Heart right ventricle (tissue), 16 donors: ENCODE measurements around the gene SRP68. TPM values are rescaled to one million over a fixed set of nuclear protein-coding genes. Genes with fewer than 3 reads are reported as not detected.

Source experiments
- ATAC-seq, 8 donors: fragments of 200-7000 bp; cut with Tn5 transposase; one replicate each; pipeline ENCODE4 v1.9.1; 2020; ENCODE audit warnings: mild to moderate bottlenecking in 8 of 8, moderate library complexity in 8 of 8, moderate number of reproducible peaks in 1 of 8
- DNase-seq, 2 donors: peaks; one replicate each; pipeline ENCODE4 v3.0.0-alpha.2; 2020
- H3K27ac ChIP-seq, 10 donors: fragments of 200-600 bp; sonication (generic) in 2 of 10; one replicate each; pipeline versions ENCODE4 v1.5.0 to v1.8.0; 2020 to 2022; ENCODE audit warnings: mild to moderate bottlenecking in 3 of 10
- H3K27me3 ChIP-seq, 7 donors: fragments of 200-600 bp; one replicate each; pipeline ENCODE4 v1.8.0; 2021 to 2022; ENCODE audit warnings: mild to moderate bottlenecking in 2 of 7
- H3K36me3 ChIP-seq, 9 donors: fragments of 200-600 bp; sonication (generic) in 1 of 9; one replicate each; pipeline versions ENCODE4 v1.5.0 to v1.8.0; 2020 to 2022; ENCODE audit warnings: mild to moderate bottlenecking in 2 of 9
- H3K4me1 ChIP-seq, 9 donors: fragments of 200-600 bp; sonication (generic) in 1 of 9; one replicate each; pipeline versions ENCODE4 v1.5.0 to v1.8.0; 2020 to 2022; ENCODE audit warnings: mild to moderate bottlenecking in 4 of 9
- H3K4me3 ChIP-seq, 10 donors: fragments of 200-600 bp; sonication (generic) in 2 of 10; one replicate each; pipeline versions ENCODE4 v1.5.0 to v1.8.0; 2020 to 2022; ENCODE audit warnings: mild to moderate bottlenecking in 7 of 10, moderate library complexity in 2 of 10
- H3K9me3 ChIP-seq, 11 donors: fragments of 200-600 bp in 10 of 11; sonication (generic) in 2 of 11; one replicate each; pipeline versions ENCODE4 v1.5.0 to v1.8.0; 2013 to 2022; ENCODE audit warnings: mild to moderate bottlenecking in 2 of 11, control low read depth in 1 of 11, moderate library complexity in 1 of 11
- CTCF ChIP-seq, 9 donors: fragments of 200-600 bp; sonication (generic) in 2 of 9; IDR thresholded peaks; one replicate each; pipeline versions ENCODE4 v1.5.0 to v1.8.0; 2021 to 2022; ENCODE audit warnings: antibody characterized with exemption in 9 of 9, mild to moderate bottlenecking in 5 of 9, moderate library complexity in 1 of 9
- WGBS, 2 donors: extraction: QIAGEN DNeasy Blood & Tissue Kit; methylation state at CpG; one replicate each; pipeline ENCODE4 v1.1.7; 2013; ENCODE audit warnings: inconsistent platforms in 1 of 2; 5-methylcytosine and 5-hydroxymethylcytosine counted together
- intact Hi-C, 10 donors: fragments of 100-400 bp; cut with DNase I; formaldehyde crosslinking; loops; one replicate each; pipeline versions ENCODE4 v1.11.1 to v1.14.2; 2022
- polyA plus RNA-seq, 2 donors: library from polyadenylated mRNA; stranded (reverse); fragments of 200-250 nt; gene quantifications; one replicate each; pipeline ENCODE4 v1.2.3, GENCODE V29; 2013
- total RNA-seq, 10 donors: library from RNA; stranded (reverse); fragmentation: NEBNext Ultra II Directional in 3 of 10; extraction: Animal tissue kit (Norgen Biotek cat#: 25700) in 3 of 10; gene quantifications; one replicate each; pipeline versions ENCODE4 v1.2.1 to v1.2.4, GENCODE V29; 2021 to 2023
- donor health status: Arrhythmogenic right ventricular cardiomyopathy.
- donor health status: ischemic (EF 13 %, LVEDD 7.1; RV severe dilation, severe dysfunction).
- donor health status: healthy with polysubstance abuse.
- donor health status: DM: no; HTN: yes; CAD: no.
- donor health status: DM: no; HTN: no; CAD: no.
- donor health status: ischemic (EF 25% LVEDD 6.9; RV normal size, moderate dysfunction).
- donor health status: ischemic (EF 25% LVEDD 5.7; RV mildly dilated, moderate dysfunction).
- donor health status: healthy.
- donor health status: DM: yes; HTN: yes; CAD: no.
- donor health status: Ischemic cardiomyopathy.
- donor health status: ischemic (EF 35%, LVEDD 5.7; RV mildly dilated, moderate dysfunction).
- donor health status: nonischemic (EF 11% LVEDD 7.7; RV severe dilation, severe dysfunction).
- donor health status: DM: yes; HTN: yes; CAD: no.
- donor health status: PGD.
- donor health status: ischemic (EF 29% LVEDD 5.4; RV normal size, mild dysfunction).
- donor health status: nonischemic (EF 23%, LVEDD 6.1; RV moderate dilation, normal function).

The SRP68 gene
- total and polyA plus RNA-seq, 12 donors: 26.2 to 69.7 (median 61.7) TPM

DNA sequence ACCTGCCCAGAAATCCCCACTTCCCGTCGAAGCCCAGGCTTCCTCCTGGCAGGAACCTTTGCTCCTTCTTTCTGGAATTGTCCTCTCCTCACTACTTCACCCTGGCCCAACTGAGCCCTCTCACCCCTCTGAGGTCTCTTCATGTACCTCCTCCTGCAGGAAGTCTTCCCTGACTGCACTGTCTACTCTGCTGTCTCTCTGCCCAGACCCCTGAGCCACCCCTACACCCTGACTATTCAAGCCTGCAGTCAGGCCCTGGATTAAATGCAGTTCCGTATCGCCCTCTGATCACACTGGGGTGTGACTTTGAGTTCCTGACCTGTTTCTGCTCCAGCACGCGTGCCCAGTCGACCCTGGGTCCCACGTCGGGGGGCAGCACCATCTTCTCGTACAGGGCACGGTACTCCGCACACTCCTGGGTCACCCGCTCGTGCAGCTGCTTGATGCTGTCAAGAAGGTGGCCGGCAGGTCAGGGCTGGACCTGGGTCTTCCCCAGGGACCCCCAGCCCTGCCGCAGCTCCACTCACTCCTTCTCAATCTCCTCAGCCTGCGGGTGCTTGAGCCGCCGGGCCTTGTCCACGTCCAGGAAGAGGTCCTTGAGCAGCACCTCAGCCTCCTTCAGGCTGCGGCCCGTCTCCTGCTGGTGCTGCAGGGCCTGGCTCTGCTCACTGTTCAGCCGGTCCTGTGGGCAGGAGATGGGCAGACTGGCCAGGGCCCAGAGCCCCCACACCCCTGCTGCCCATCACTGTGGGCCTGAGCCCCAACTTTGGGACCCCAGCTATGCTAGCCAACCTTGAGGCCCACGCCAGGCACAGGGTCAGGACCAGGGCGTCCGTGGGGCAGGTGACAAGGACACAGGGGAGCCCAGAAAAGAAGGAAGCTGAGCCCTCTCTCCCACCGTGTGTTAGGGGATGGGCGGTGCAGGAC, 49.1 kb downstream of the SRP68 start:
- peaks cover 0 to 11% (median 0%) of the 10 kb centered on the region in 7 donors for H3K27me3 ChIP-seq
- H3K4me1 ChIP-seq: no peaks in the 10 kb centered on the region
- no peaks in the 10 kb centered on the region for H3K9me3 ChIP-seq
- no peak overlapping the region for H3K27ac ChIP-seq
- H3K4me3 ChIP-seq: no peak overlapping the region
- ATAC-seq (no peak), DNase-seq (no peak)
- H3K36me3 ChIP-seq: no peaks in the 10 kb centered on the region
- intact Hi-C loops: no loop called here
- 84 to 85% methylated on average over 25 to 28 of the region's 28 CpGs for WGBS, 2 donors
- TF ChIP-seq CTCF (IDR thresholded peaks at IDR 0.05): no peak

GRCh38 chr17:76022285-76022684, 50.0 kb downstream of the SRP68 start:
- no peak overlapping the region for H3K4me3 ChIP-seq
- H3K9me3 ChIP-seq: no peaks in the 10 kb centered on the region
- no peak overlapping the region for H3K27ac ChIP-seq
- ATAC-seq (no peak), DNase-seq (no peak)
- 72 to 74% methylated on average over 24 of the region's 24 CpGs for WGBS, 2 donors
- peaks cover 0 to 11% (median 0%) of the 10 kb centered on the region in 7 donors for H3K27me3 ChIP-seq
- no peaks in the 10 kb centered on the region for H3K4me1 ChIP-seq
- intact Hi-C loops: no loop called here
- TF ChIP-seq CTCF (IDR thresholded peaks at IDR 0.05): no peak
- no peaks in the 10 kb centered on the region for H3K36me3 ChIP-seq

GRCh38 chr17:76019833-76020467, 52.4 kb downstream of the SRP68 start:
- DNase-seq (no peak), ATAC-seq (no peak)
- no peak for TF ChIP-seq CTCF (IDR thresholded peaks at IDR 0.05)
- intact Hi-C loops: loop anchor here in 8 of 10 donors (10.0 kb wide), 3 partner anchors 165 to 275 kb away; no protein-coding TSS in a partner anchor
- Histone ChIP-seq H3K9me3 (no peaks in the 10 kb centered on the region), H3K4me1 (no peaks in the 10 kb centered on the region), H3K27ac (no peak overlapping the region), H3K27me3 (peaks cover 0 to 14% (median 0%) of the 10 kb centered on the region in 7 donors), H3K4me3 (no peak overlapping the region), H3K36me3 (no peaks in the 10 kb centered on the region)
- WGBS, 2 donors: 86% methylated on average over 6 of the region's 6 CpGs

GRCh38 chr17:76018801-76019200, 53.5 kb downstream of the SRP68 start:
- intact Hi-C loops: loop anchor here in 8 of 10 donors (10.0 kb wide), 3 partner anchors 166 to 276 kb away; no protein-coding TSS in a partner anchor
- 81 to 87% methylated on average over 13 of the region's 13 CpGs for WGBS, 2 donors
- Histone ChIP-seq H3K27me3 (peaks cover 0 to 20% (median 0%) of the 10 kb centered on the region in 7 donors), H3K36me3 (no peaks in the 10 kb centered on the region), H3K9me3 (no peaks in the 10 kb centered on the region), H3K4me3 (no peak overlapping the region), H3K27ac (no peak overlapping the region), H3K4me1 (peaks cover 0 to 6% (median 4%) of the 10 kb centered on the region in 9 donors)
- ATAC-seq: no peak
- no peak for DNase-seq
- TF ChIP-seq CTCF (IDR thresholded peaks at IDR 0.05): no peak
